Epithelial cell of esophagus (primary cell): ENCODE results near the gene GNG13.
"Not testable (repeated sequence)": the region's sequence is repeated elsewhere in the genome, so short reads cannot be mapped to it uniquely, and the experiment has no call there.

Experiments
- DNase-seq: peaks from one replicate; pipeline ENCODE4 v3.0.0; 2010; ENCODE audit warnings: low read depth
- H3K4me3 ChIP-seq: 2 replicates; pipeline ENCODE4 v1.5.1; 2011; ENCODE audit warnings: mild to moderate bottlenecking, low read length, control low read depth
- TF ChIP-seq, protein P1 (sequence below): IDR thresholded peaks from 2 replicates; pipeline ENCODE4 v1.5.1; 2011; ENCODE audit warnings: low read depth, mild to moderate bottlenecking, low read length, control low read depth, inconsistent platforms; ENCODE audit not compliant: insufficient read depth; ENCODE audit errors: missing control alignments

GNG13 gene

DNA sequence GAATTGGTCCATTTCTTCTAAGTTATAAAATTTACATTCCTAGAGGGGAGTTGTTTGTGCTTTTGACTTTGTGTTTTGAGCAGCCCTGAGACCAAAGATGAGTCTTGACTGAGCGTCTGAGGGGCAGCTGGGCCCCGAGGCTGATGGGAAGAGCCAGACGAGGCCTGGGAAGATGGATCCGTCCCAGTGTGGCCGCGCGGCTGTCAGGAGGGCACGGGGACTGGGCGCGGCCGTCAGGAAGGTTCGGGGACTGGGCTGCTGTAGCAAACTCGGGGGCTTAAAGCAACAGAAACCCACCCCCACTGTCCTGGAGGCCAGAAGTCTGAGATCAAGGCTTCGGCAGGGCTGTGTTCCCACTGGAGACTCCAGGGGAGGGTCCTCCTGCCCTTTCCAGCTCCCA lies 38.2 kb upstream of the GNG13 start:
- TF ChIP-seq, protein P1, sequence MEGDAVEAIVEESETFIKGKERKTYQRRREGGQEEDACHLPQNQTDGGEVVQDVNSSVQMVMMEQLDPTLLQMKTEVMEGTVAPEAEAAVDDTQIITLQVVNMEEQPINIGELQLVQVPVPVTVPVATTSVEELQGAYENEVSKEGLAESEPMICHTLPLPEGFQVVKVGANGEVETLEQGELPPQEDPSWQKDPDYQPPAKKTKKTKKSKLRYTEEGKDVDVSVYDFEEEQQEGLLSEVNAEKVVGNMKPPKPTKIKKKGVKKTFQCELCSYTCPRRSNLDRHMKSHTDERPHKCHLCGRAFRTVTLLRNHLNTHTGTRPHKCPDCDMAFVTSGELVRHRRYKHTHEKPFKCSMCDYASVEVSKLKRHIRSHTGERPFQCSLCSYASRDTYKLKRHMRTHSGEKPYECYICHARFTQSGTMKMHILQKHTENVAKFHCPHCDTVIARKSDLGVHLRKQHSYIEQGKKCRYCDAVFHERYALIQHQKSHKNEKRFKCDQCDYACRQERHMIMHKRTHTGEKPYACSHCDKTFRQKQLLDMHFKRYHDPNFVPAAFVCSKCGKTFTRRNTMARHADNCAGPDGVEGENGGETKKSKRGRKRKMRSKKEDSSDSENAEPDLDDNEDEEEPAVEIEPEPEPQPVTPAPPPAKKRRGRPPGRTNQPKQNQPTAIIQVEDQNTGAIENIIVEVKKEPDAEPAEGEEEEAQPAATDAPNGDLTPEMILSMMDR: no peak
- no peak overlapping the region for H3K4me3 ChIP-seq
- no peak for DNase-seq

DNA sequence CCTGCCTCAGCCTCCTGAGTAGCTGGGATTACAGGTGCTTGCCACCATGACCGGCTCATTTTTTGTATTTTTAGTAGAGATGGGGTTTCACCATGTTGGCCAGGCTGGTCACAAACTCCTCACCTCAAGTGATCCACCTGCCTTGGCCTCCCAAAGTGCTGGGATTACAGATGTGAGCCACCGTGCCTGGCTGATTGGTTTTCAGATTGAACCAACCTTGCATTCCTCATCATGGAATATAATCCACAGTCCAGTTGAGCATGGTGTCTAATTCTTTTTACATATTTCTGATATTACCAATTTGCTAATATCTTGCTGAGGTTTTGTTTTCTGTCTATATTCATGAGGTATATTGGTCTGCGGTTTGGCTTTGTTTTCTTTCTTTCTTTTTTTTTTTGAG lies 36.3 kb upstream of the GNG13 start:
- H3K4me3 ChIP-seq, DNase-seq: not testable (repeated sequence)

DNA sequence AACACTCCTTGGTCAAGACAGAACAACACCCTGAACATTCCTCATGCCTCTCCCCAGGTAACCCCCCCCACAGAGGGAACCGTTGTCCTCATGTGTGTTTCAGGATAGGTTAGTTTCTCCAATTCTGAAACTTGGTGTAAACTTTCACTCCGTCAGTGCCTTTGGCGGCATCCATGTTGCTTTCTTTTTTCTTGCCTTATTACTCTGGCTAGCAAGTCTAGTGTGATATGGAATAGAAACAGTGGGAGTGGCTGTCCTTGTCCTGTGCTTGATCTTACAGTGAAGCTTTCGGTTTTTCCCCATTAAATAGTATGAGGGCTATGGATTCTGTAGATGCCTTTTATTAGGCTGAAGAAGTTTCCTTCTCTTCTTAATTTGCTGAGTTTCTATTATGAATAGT lies 35.7 kb upstream of the GNG13 start:
- TF ChIP-seq, protein P1: no peak
- DNase-seq: no peak
- H3K4me3 ChIP-seq: no peak overlapping the region

DNA sequence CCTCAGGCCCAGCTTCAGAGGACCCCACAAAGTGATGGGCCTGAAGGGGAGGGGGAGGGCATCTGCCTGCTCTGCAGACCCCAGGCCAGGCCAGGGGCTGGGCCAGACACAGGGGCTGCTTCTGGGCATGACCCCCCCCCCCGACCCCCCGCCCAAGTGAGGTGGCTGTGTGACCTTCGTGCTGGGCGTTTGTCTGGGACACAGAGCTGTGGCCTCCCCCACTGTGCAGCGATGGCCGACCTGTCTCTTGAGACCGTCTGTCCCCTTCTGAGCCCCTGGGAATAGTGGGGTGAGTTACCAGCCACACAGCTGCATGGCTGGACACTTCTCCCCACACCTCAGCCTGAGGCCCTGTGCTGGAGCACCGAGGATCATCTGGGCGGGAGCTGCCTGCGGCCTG lies 34.8 kb upstream of the GNG13 start:
- TF ChIP-seq, protein P1: no peak
- no peak overlapping the region for H3K4me3 ChIP-seq
- no peak for DNase-seq

DNA sequence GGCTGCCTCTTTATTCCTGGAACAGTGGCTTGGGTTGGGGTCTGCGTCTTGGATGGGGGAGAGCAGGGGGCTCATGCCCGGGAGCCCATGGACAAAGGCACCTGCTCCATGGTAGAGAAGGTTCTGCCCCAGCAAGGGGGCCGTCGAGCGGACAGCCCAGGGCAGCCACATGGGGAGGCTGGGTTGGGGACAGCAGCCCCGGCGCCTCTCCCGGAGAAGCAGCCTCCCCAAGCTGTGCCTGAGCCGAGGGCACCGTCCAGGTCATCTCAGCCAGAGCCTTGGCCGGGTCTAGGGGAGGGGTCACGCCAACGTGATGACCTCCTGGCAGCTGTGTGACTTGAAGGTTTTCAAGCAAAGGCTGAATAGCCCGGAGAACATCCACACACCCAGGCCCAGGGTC lies 32.9 kb upstream of the GNG13 start:
- DNase-seq: no peak
- TF ChIP-seq, protein P1: no peak
- H3K4me3 ChIP-seq: no peak overlapping the region

DNA sequence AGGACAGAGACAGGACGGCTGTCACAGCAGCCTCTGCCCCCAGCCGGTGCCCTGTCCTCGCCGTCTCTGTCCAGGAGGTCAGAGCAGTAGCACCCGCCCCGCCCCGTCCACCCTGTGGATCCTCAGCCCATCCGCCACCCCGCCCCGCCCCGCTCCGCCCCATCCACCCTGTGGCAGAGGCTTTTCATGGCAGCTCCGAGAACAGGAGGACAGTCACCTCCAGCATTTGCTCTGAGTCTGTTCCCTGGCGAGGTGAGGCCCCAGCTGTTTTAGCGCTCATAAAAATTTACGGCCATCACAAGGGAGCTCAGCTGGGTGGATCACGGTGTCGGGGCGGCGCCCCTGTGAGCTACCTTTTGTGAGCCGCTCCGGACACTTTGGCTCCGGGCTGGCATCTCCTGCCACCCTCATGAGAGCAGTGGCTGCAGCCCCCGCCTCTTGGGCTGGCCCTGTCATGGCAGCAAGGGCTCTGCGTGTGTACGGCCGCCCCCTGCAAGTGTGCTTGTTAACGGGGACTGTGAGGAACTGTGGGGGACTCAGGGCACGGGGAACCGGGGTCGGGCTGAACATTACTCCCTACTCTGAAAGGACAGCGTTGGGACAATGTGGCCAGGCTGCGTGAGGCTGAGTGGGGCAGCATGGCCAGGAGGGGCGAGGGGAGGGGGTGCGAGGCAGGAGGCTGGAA lies 32.3 kb upstream of the GNG13 start:
- no peak for DNase-seq
- TF ChIP-seq, protein P1: no peak
- H3K4me3 ChIP-seq: no peak overlapping the region

DNA sequence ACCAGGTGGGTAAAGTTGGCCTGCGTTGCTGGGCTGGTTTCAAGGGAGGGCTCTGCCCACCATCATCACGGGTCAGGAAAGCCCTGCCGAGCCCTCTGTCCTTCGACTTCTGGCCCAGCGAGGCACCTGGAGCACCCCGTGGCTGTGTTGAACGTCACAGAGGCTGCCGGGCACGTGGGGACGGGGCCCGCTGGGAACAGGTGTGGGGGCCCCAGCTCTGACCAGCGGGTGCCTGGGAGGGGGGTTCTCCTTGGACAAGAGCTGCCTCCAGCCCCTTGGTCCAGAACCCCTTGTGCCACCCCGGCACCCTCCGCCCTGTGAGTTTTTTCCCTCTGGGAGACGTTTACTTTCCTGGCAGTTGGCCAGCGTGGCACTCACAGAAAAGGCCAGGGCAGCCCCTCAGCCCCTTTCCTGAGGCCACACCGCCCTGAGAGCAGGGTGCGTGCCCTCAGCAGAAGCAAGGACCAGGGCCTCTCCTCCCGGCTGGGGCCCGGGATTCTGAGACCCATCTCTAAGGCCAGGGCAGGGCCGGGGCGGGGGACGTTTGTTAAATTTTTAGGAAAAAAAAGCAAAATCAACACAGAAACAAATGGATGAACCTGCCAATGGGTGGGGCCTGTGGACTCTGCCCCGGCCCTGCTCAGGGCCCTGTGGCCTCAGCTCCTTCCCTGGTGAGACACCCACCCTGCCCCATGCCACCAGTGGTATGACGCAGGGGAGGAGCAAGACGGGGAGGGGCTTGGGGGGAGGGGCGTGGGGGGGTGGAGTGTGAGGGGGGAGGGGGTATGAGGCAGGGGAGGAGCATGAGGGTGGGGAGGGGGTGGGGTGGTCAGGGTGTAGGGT lies 31.3 kb upstream of the GNG13 start:
- no peak overlapping the region for H3K4me3 ChIP-seq
- no peak for DNase-seq
- TF ChIP-seq, protein P1: no peak
